Rectal smooth muscle tissue (tissue), 1 donor: Measurements from ENCODE around the gene CCP110.

Experiments used
- H3K27ac ChIP-seq: one replicate; pipeline ENCODE4 v1.7.0; 2013; ENCODE audit warnings: low read depth, low read length, inconsistent platforms
- H3K27me3 ChIP-seq: one replicate; pipeline ENCODE4 v1.7.0; 2013; ENCODE audit warnings: low read length; ENCODE audit not compliant: control insufficient read depth, insufficient read depth
- H3K36me3 ChIP-seq: one replicate; pipeline ENCODE4 v1.7.0; 2013; ENCODE audit warnings: low read length; ENCODE audit not compliant: control insufficient read depth, insufficient read depth
- H3K4me1 ChIP-seq: one replicate; pipeline ENCODE4 v1.7.0; 2013; ENCODE audit warnings: low read length; ENCODE audit not compliant: control insufficient read depth, insufficient read depth
- H3K4me3 ChIP-seq: one replicate; pipeline ENCODE4 v1.7.0; 2013; ENCODE audit warnings: low read length
- H3K9ac ChIP-seq: one replicate; pipeline ENCODE4 v1.7.0; 2013; ENCODE audit warnings: low read length

CCP110 gene

DNA sequence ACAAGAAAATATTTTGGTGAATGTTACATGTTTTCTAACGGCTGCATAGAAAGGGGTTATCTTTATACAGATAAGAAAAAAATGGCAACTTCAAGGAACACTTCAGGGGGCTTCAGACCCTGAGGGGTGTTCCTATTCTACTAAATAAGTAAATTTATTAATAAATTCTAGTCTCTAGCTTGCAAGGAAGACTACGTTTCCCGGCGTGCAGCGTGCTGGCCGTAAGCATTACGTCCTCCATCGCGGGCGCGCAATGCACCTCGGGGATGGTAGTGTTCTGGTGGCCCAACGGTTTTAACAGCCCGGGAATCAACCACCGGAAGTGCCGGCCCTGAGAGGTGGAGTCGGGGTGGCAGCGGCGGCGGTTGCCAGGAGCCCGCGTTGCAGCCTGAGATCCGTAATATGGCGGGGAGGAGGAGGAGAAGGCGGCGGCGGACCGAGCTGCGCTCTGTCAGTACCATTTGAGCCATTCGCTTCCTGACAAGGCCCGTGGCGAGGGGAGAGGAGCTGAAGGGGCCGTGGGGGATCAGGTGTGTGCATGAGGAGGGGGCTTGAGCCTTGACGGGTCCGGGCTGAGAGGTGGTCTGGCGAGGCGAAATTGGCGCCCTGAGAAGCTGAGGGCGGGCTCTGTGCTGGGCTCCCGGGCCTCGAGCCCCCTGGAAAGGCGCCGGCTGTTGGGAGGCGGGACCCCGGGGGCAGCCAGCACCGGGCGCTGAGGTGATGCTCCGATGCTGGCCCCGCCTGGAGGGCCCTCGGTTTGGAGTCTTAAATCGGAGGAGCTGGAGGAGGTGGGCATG, at the start of gene CCP110:
Gene CCP110, plus strand, starts transcription at position 384 of the 797 bp plus-strand sequence. CDS start 3,940 bp downstream, outside the sequence.
- H3K9ac ChIP-seq: peak within 1 kb of the TSS; percentile 45
- no peaks in the 10 kb centered on the region for H3K36me3 ChIP-seq
- no peak within 1 kb of the TSS for H3K27ac ChIP-seq
- H3K4me1 ChIP-seq: peaks cover 3% of the 10 kb centered on the region
- no peaks in the 10 kb centered on the region for H3K27me3 ChIP-seq
- peak within 1 kb of the TSS; percentile 98 for H3K4me3 ChIP-seq

DNA sequence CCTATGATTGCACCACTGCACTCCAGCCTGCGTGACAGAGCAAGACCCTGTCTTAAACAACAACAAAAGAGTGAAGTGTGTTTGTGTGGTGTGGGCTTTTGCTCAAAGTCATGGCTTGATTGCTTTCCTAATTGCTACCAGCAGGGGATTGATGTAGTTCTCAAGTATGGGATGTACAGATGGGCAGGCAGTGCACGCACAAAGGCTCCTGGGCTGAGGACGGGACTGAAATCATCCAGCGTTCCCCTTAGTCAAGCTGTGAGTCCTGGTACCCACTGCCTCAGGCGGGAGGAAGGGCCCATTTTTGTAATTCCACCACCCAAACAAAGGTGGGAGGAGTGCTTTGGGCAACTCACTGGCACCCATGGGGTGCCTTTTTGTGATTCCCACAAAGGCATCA, 49.1 kb upstream of the CCP110 start:
- Histone ChIP-seq H3K4me1 (no peaks in the 10 kb centered on the region), H3K27ac (no peak overlapping the region), H3K36me3 (no peaks in the 10 kb centered on the region), H3K4me3 (no peak overlapping the region), H3K27me3 (no peaks in the 10 kb centered on the region), H3K9ac (no peak overlapping the region)

DNA sequence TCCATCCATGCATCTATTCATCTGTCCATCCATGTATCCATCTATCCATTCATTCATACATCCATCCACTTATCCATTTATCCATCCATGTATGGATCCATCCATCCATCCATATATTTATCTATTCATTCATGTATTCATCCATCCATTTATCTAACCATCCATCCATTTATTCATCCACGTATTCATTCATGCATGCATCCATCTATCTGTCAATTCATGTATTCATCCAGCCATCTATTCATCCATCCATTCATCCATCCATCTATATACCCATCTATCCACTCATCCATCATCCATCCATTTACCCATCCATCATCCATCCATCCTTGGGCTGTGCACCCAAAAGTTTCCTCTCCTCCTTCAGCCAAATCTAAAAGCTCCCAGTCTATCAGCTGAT, 45.2 kb upstream of the CCP110 start:
- no peak overlapping the region for H3K9ac ChIP-seq
- no peak overlapping the region for H3K4me3 ChIP-seq
- H3K27ac ChIP-seq: no peak overlapping the region
- no peaks in the 10 kb centered on the region for H3K36me3 ChIP-seq
- H3K4me1 ChIP-seq: no peaks in the 10 kb centered on the region
- H3K27me3 ChIP-seq: no peaks in the 10 kb centered on the region

- Histone ChIP-seq H3K27ac (no peak overlapping the region), H3K27me3 (no peaks in the 10 kb centered on the region), H3K4me3 (no peak overlapping the region), H3K36me3 (no peaks in the 10 kb centered on the region), H3K9ac (no peak overlapping the region), H3K4me1 (no peaks in the 10 kb centered on the region)
These were observed 44.4 kb upstream of the CCP110 start for GRCh38 chr16:19479302-19479721.

DNA sequence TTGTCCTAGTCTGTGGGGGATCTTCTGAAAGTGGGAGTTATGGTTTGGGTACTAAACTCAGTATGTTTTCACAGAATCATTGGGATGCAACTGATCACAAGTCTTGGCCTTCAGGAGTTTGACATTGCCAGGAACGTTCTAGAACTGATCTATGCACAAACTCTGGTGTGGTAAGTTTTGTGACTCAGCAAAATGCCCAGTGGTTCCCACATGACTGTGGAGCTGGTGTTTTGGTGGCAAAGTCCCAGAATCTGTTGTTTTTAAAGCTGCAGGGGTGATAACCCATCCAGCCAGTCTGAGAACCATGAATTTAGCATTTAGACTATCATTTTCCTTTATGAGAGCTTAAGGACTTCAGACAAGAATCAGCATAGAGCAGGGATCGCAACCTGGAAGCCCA, 42.4 kb upstream of the CCP110 start:
- no peak overlapping the region for H3K9ac ChIP-seq
- H3K4me1 ChIP-seq: no peaks in the 10 kb centered on the region
- H3K27ac ChIP-seq: no peak overlapping the region
- H3K36me3 ChIP-seq: no peaks in the 10 kb centered on the region
- H3K27me3 ChIP-seq: no peaks in the 10 kb centered on the region
- no peak overlapping the region for H3K4me3 ChIP-seq

- H3K36me3 ChIP-seq: no peaks in the 10 kb centered on the region
- no peak overlapping the region for H3K9ac ChIP-seq
- no peaks in the 10 kb centered on the region for H3K27me3 ChIP-seq
- no peaks in the 10 kb centered on the region for H3K4me1 ChIP-seq
- H3K27ac ChIP-seq: no peak overlapping the region
- H3K4me3 ChIP-seq: no peak overlapping the region
These were observed 42.0 kb upstream of the CCP110 start for GRCh38 chr16:19481769-19482168.

GRCh38 chr16:19482291-19482690, 41.5 kb upstream of the CCP110 start:
- Histone ChIP-seq H3K27ac (no peak overlapping the region), H3K4me1 (no peaks in the 10 kb centered on the region), H3K9ac (no peak overlapping the region), H3K27me3 (no peaks in the 10 kb centered on the region), H3K36me3 (no peaks in the 10 kb centered on the region), H3K4me3 (no peak overlapping the region)

DNA sequence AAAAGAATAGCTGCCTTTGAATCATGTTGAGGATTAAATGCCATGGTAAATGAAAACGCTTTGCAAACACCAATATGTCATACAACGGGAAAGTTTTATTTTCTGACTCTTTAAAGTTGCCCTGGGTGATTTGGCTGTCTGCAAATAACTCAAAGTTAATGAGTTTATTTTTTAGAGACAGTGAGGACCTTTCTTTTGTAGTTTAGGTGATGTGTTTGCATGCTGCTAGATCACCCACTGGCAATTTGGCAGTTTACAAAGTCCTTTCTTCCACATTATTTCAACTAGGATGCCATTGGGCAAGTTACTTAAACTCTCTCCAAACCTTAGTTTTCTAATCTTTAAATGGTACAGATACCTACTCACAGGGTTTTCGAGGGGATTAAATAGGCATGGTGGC, 39.6 kb upstream of the CCP110 start:
- Histone ChIP-seq H3K27ac (no peak overlapping the region), H3K4me3 (no peak overlapping the region), H3K9ac (no peak overlapping the region), H3K4me1 (no peaks in the 10 kb centered on the region), H3K27me3 (no peaks in the 10 kb centered on the region), H3K36me3 (no peaks in the 10 kb centered on the region)

DNA sequence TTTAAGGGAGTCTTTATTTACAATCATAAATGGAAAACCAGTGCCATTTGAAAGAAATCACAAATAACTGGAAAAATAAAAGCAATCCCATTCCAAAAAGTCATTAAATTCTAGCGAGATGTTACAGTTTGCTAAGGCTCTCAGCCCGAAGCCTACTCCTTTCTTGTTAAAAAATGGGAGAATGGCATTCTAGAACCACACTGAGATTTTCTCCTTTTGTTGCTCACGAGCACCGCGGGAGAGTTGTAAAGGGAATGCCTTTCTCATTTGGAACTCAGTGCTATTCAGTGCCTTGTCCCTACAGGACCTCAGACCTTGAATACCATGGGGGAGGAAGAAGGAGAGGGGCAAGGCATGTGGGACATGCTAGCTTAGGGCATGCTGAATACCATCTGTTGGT, 38.1 kb upstream of the CCP110 start:
- Histone ChIP-seq H3K9ac (no peak overlapping the region), H3K36me3 (no peaks in the 10 kb centered on the region), H3K4me3 (no peak overlapping the region), H3K4me1 (no peaks in the 10 kb centered on the region), H3K27me3 (no peaks in the 10 kb centered on the region), H3K27ac (no peak overlapping the region)

DNA sequence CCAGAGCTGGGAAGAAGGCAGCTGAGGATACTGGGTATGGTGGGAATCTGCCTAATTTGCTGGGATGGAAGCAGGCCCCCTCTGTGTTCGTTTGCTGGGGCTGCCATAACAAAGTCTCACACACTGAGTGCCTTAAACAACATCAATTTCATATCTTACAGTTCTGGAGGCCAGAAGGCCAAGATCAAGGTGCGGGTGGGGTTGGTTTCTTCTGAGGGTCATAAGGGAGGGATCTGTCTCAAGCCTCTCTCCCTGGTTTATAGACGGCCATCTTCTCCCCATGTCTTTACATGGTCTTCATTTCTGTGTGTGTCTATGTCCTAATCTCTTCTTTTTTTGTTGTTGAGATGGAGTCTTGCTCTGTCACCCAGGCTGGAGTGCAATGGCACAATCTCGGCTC, 37.7 kb upstream of the CCP110 start:
- H3K9ac ChIP-seq: no peak overlapping the region
- no peak overlapping the region for H3K27ac ChIP-seq
- H3K4me3 ChIP-seq: no peak overlapping the region
- H3K27me3 ChIP-seq: no peaks in the 10 kb centered on the region
- no peaks in the 10 kb centered on the region for H3K4me1 ChIP-seq
- no peaks in the 10 kb centered on the region for H3K36me3 ChIP-seq

DNA sequence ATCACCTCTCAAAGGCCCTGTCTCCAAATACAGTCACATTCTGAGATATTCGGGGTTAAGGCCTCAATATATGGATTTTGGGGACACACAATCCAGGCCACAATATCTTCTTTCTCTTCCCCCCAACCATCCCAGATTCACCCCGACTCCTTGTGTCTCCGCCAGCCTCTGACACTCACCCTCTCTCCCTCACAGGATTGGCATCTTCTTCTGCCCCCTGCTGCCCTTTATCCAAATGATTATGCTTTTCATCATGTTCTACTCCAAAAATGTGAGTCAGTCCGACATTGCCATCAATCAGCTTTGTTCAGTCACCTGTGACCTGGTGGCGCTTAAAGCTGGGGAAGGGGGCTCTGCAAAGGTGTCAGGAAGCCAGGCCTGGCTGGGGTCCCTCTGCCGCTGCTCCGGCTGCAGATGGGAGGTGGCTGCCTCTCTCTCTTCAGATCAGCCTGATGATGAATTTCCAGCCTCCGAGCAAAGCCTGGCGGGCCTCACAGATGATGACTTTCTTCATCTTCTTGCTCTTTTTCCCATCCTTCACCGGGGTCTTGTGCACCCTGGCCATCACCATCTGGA, 36.9 kb upstream of the CCP110 start:
- H3K36me3 ChIP-seq: no peaks in the 10 kb centered on the region
- no peak overlapping the region for H3K4me3 ChIP-seq
- no peaks in the 10 kb centered on the region for H3K4me1 ChIP-seq
- no peak overlapping the region for H3K9ac ChIP-seq
- H3K27me3 ChIP-seq: no peaks in the 10 kb centered on the region
- no peak overlapping the region for H3K27ac ChIP-seq

DNA sequence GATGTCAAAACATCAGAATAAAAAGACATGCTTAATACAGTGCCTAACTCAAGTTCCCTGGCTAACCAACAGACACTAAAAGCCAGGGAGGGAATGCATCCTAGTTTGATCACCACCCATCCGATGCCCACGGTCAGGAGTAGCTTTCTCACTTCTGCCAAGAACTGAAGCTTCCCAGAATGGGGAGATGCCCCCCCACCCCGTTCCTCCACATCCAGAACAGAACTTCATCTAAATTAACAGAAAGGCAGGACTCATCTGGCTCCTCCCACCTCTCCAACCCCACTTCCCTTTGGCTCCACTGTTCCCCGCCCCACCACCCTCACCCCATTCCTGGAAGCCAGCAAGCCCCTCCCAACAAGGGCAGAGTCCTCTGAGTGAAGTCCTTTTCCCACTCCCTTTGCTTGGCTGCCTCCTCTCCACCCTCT, 35.5 kb upstream of the CCP110 start:
- H3K9ac ChIP-seq: no peak overlapping the region
- no peak overlapping the region for H3K4me3 ChIP-seq
- no peaks in the 10 kb centered on the region for H3K36me3 ChIP-seq
- no peaks in the 10 kb centered on the region for H3K27me3 ChIP-seq
- H3K27ac ChIP-seq: no peak overlapping the region
- no peaks in the 10 kb centered on the region for H3K4me1 ChIP-seq

- H3K27ac ChIP-seq: no peak overlapping the region
- no peak overlapping the region for H3K9ac ChIP-seq
- no peaks in the 10 kb centered on the region for H3K27me3 ChIP-seq
- H3K4me1 ChIP-seq: no peaks in the 10 kb centered on the region
- no peak overlapping the region for H3K4me3 ChIP-seq
- H3K36me3 ChIP-seq: no peaks in the 10 kb centered on the region
These were observed 33.1 kb upstream of the CCP110 start for GRCh38 chr16:19490619-19491018.
